Activated naive CD8-positive, alpha-beta T cell treated with anti-CD3 and anti-CD28 coated beads for 36 hours (primary cell): ENCODE results near the gene CLPTM1L. TPM values are rescaled to one million over a fixed set of nuclear protein-coding genes. Genes with fewer than 3 reads are reported as not detected.
"Not testable (repeated sequence)": the region's sequence is repeated elsewhere in the genome, so short reads cannot be mapped to it uniquely, and the experiment has no call there.

Source experiments
- DNase-seq: peaks from one replicate; pipeline ENCODE4 v3.0.0; 2021
- H3K27ac Mint-ChIP-seq: one replicate; pipeline ENCODE4 v1.8.0; 2022; ENCODE audit warnings: mild to moderate bottlenecking, moderate library complexity, mixed read lengths
- H3K27me3 Mint-ChIP-seq: one replicate; pipeline ENCODE4 v1.8.0; 2022; ENCODE audit warnings: mild to moderate bottlenecking, mixed read lengths
- H3K36me3 Mint-ChIP-seq: one replicate; pipeline ENCODE4 v1.8.0; 2021; ENCODE audit warnings: mild to moderate bottlenecking, mixed read lengths
- H3K4me1 Mint-ChIP-seq: one replicate; pipeline ENCODE4 v1.8.0; 2021; ENCODE audit warnings: mixed read lengths
- H3K4me3 Mint-ChIP-seq: one replicate; pipeline ENCODE4 v1.8.0; 2022; ENCODE audit warnings: mild to moderate bottlenecking, moderate library complexity, mixed read lengths
- H3K9me3 Mint-ChIP-seq: one replicate; pipeline ENCODE4 v1.8.0; 2022; ENCODE audit warnings: mixed read lengths
- total RNA-seq, 2 experiments: library from RNA; stranded (reverse); gene quantifications; one replicate each; pipeline ENCODE4 v1.2.3, GENCODE V29; 2021

Gene CLPTM1L
- total RNA-seq, 2 experiments from 2014 or later, result 90.0 to 91.6 TPM

DNA sequence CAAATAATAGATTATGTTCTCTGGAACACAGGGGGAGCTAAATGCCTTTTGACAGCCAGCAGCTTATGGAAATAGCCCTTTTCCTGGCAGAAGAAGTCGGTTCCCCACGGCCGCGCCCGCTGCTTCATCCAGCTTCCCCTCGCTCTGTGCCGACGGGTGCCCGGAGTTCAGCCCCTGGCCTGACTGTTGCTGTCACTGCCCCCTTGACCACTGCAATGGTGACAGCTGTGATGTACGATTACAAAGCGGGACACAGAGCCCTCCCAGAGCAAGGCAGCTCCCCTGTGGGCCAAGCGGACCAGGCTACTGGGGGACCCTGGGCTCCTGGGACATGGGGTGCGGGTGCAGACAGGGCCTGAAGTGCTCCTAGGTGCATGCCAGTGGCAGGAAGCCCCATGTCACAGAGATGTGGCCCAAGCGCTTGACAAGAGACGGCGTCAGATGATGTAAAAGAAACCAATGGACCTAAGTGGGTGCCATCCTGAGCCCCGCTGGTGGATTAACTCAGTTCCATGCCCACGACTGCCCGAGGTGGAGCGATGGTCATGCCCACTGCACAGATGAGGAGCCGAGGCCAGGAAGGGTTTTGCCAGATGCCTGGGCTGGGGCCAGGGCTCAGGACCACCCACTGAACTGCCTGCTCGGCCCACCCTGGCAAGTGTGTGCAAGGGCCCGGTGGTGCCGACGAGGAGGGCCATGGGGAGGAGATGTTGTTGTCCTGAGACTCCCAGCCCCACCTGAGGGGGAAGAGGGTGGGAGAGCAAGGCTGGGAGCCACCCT is 13.2 kb upstream of the CLPTM1L start:
- H3K27me3 Mint-ChIP-seq, result peaks cover 8% of the 10 kb centered on the region
- DNase-seq, result no peak
- no peaks in the 10 kb centered on the region for H3K4me1 Mint-ChIP-seq
- H3K4me3 Mint-ChIP-seq, result no peak overlapping the region
- no peaks in the 10 kb centered on the region for H3K36me3 Mint-ChIP-seq
- H3K9me3 Mint-ChIP-seq, result no peaks in the 10 kb centered on the region
- H3K27ac Mint-ChIP-seq, result no peak overlapping the region

- H3K36me3 Mint-ChIP-seq, result no peaks in the 10 kb centered on the region
- no peak for DNase-seq
- no peak overlapping the region for H3K27ac Mint-ChIP-seq
- H3K9me3 Mint-ChIP-seq, result no peaks in the 10 kb centered on the region
- peaks cover 4% of the 10 kb centered on the region for H3K27me3 Mint-ChIP-seq
- no peak overlapping the region for H3K4me3 Mint-ChIP-seq
- no peaks in the 10 kb centered on the region for H3K4me1 Mint-ChIP-seq
Measured at GRCh38 chr5:1356873-1357787, 12.2 kb upstream of the CLPTM1L start.

- H3K4me3 Mint-ChIP-seq, result no peak overlapping the region
- H3K4me1 Mint-ChIP-seq, result no peaks in the 10 kb centered on the region
- H3K36me3 Mint-ChIP-seq, result no peaks in the 10 kb centered on the region
- peaks cover 2% of the 10 kb centered on the region for H3K27me3 Mint-ChIP-seq
- no peaks in the 10 kb centered on the region for H3K9me3 Mint-ChIP-seq
- no peak overlapping the region for H3K27ac Mint-ChIP-seq
- DNase-seq, result no peak
Measured at GRCh38 chr5:1354576-1354975, 9.7 kb upstream of the CLPTM1L start.

GRCh38 chr5:1352231-1353219 is 7.6 kb upstream of the CLPTM1L start:
- H3K27me3 Mint-ChIP-seq, result no peaks in the 10 kb centered on the region
- no peak overlapping the region for H3K4me3 Mint-ChIP-seq
- DNase-seq, result no peak
- H3K27ac Mint-ChIP-seq, result no peak overlapping the region
- H3K9me3 Mint-ChIP-seq, result no peaks in the 10 kb centered on the region
- no peaks in the 10 kb centered on the region for H3K36me3 Mint-ChIP-seq
- no peaks in the 10 kb centered on the region for H3K4me1 Mint-ChIP-seq

DNA sequence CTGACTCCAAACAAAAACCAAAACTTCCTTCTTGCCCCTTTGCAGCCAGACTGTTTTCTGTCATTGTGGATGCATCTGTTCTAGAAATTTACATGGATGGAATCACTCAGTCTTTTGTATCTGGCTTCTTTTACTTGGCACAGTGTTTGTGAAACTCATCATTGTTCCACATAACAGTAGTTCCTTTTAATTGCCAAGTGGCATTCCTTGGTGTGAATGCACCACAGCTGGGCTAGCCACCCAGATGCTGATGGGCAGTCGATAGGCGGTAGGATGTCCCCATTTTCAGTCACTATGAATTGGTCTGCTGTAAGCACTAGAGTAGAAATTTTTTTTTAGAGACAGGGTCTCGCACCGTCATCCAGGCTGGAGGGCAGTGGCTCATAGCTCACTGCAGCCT is 6.3 kb upstream of the CLPTM1L start:
- Mint-ChIP-seq H3K9me3 (no peaks in the 10 kb centered on the region), H3K36me3 (no peaks in the 10 kb centered on the region), H3K4me1 (peaks cover 1% of the 10 kb centered on the region), H3K27ac (no peak overlapping the region), H3K27me3 (no peaks in the 10 kb centered on the region), H3K4me3 (no peak overlapping the region)
- no peak for DNase-seq

GRCh38 chr5:1349246-1349645 is 4.3 kb upstream of the CLPTM1L start:
- no peaks in the 10 kb centered on the region for H3K27me3 Mint-ChIP-seq
- no peak for DNase-seq
- H3K36me3 Mint-ChIP-seq, result peaks cover 1% of the 10 kb centered on the region
- no peak overlapping the region for H3K4me3 Mint-ChIP-seq
- no peaks in the 10 kb centered on the region for H3K9me3 Mint-ChIP-seq
- peaks cover 7% of the 10 kb centered on the region for H3K4me1 Mint-ChIP-seq
- no peak overlapping the region for H3K27ac Mint-ChIP-seq

DNA sequence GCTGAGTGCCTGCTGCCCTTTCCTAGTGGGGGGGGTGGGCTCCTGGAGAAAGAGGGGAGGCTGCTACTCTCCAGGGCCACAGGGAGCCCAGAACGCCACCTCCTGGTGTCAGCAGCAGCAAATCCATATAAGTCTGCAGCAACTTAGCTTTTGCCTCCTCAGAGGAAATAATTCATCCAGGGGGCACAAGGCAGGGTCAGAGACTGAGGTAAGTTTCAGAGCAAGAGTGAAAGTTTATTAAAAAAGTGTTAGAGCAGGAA is 4.0 kb upstream of the CLPTM1L start:
- Mint-ChIP-seq H3K36me3 (peaks cover 4% of the 10 kb centered on the region), H3K4me1 (peaks cover 10% of the 10 kb centered on the region), H3K27me3 (no peaks in the 10 kb centered on the region), H3K9me3 (no peaks in the 10 kb centered on the region), H3K4me3 (no peak overlapping the region), H3K27ac (no peak overlapping the region)
- DNase-seq, result no peak

DNA sequence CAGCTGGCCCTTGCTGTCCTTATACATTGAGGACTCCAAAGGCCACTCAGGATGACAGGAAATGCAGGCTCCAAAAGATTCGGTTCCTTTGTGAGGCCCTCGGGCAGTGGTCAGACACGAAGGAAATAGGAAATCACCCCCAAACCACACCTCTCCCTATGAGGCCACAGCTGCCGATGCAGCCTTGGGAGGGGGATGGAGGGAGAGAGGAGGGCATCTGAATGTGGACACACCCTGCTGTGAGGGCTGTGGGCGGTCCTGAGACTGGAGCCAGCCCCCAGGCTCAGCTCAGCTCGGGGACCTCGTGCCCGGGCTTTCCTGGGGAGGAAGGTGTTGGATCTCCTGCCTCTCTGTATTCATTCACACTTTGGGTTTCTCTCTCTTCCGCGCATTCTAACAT is 2.7 kb upstream of the CLPTM1L start:
- H3K27ac Mint-ChIP-seq, result no peak overlapping the region
- H3K27me3 Mint-ChIP-seq, result no peaks in the 10 kb centered on the region
- H3K36me3 Mint-ChIP-seq, result peaks cover 10% of the 10 kb centered on the region
- DNase-seq, result no peak
- H3K4me1 Mint-ChIP-seq, result peaks cover 17% of the 10 kb centered on the region
- no peaks in the 10 kb centered on the region for H3K9me3 Mint-ChIP-seq
- no peak overlapping the region for H3K4me3 Mint-ChIP-seq

DNA sequence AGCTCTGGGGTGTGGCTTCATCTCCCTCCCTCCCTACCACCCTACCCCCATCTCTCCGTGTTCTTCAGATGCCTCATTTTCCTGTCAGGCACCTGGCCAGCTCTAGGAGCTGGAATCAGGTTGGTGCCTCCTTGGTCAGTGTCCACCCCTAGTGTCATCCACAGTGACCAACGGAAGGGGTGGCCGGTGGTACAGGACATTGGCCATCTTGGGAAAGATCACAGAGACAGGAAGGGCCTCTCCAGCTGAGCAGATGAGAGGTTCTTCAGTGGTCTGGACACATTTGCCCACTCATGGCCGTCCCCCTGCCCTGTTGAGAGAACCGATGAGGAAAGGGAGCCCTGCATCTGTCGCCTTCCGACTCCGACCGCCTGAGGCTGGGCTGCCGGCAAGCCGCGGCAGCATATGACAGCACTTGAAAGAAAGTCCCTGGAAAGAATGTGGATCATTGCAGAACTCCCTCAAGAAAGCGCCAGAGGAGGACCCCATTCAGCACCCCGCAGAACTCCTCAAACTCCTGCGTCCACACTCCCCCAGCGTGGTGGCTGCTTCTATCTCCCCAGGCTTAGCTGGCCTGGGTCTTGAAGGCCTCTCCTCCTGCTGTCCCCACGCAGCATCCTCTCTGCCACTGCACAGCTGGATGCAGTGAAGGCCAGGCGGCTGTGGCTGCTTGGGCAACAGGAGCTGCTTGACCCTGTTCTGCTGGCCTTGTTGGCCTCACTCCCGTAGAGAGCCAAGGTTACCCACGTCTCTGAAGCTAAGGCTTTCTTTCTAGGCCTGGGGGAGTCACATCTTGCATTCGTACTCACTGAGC is 1.9 kb upstream of the CLPTM1L start:
- H3K27ac Mint-ChIP-seq, result no peak overlapping the region
- peak overlapping the region; percentile 55 for H3K4me3 Mint-ChIP-seq
- no peaks in the 10 kb centered on the region for H3K9me3 Mint-ChIP-seq
- H3K27me3 Mint-ChIP-seq, result no peaks in the 10 kb centered on the region
- no peak for DNase-seq
- H3K4me1 Mint-ChIP-seq, result peaks cover 17% of the 10 kb centered on the region
- peaks cover 10% of the 10 kb centered on the region for H3K36me3 Mint-ChIP-seq

DNA sequence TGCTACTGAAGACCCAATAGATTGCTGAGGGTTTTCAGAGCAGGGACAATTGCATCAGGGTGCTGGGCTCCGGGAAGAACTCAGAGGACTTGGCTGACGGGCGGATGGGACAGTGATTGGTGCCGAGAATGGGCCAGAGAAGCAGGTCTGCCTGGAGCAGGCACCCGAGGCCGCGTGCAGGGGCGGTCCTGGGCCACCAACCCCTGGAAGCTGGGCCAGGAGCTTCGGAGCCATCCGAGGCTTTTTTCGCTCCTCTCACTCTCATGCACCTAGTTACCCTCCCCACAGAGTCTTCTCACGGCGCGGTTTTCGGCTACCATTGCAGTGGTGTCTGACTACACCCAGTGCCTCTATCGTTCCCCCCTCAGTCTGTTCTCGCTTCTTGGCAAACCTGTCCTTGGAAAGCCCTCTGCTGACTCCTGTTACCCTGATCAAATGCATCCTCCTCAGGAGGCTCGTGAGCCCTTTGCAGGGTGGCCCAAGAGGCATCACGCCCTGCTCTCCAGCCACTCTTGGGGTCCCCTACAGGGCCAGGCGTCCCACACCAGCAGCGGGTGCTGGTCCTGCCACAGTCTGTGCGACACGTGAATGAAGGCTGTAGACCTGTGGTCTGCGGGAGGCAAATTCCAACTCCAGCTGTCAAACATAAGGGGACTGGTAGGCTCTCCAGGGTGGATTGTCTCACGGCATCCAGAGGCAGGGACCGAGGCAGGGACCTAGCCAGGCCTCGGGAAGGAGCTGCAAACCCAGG is 1.2 kb upstream of the CLPTM1L start:
- H3K4me1 Mint-ChIP-seq, result peaks cover 19% of the 10 kb centered on the region
- no peaks in the 10 kb centered on the region for H3K27me3 Mint-ChIP-seq
- no peak for DNase-seq
- H3K27ac Mint-ChIP-seq, result peak overlapping the region; percentile 60
- no peaks in the 10 kb centered on the region for H3K9me3 Mint-ChIP-seq
- peaks cover 16% of the 10 kb centered on the region for H3K36me3 Mint-ChIP-seq
- H3K4me3 Mint-ChIP-seq, result peak overlapping the region; percentile 80

GRCh38 chr5:1343931-1344901 is 683 bp downstream of the CLPTM1L start:
- DNase-seq, result peak; percentile 28
- H3K4me3 Mint-ChIP-seq, result peak overlapping the region; percentile 85
- no peaks in the 10 kb centered on the region for H3K9me3 Mint-ChIP-seq
- peaks cover 21% of the 10 kb centered on the region for H3K4me1 Mint-ChIP-seq
- H3K27me3 Mint-ChIP-seq, result no peaks in the 10 kb centered on the region
- peaks cover 23% of the 10 kb centered on the region for H3K36me3 Mint-ChIP-seq
- peak overlapping the region; percentile 77 for H3K27ac Mint-ChIP-seq

DNA sequence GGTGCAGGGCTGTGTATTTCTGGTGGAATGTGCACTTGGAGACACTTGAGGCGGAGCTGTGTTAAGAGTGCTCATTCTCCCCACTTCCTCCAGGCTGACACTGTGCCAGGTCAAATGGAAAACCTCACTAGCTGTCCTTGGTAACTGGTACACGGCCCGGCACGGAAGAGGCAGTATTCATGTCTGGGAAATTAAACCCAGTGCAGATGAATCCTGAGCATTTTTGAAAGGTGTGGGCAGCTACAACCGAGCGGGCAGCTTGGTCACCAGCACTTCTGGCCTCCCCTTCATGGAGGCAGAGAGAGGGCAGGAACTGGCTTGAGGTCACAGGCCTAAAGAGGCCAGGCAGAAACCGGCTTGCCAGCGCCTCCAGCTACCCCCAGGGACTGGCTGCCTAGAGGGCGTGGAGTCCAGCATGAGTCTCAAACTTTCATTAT is 1.6 kb downstream of the CLPTM1L start:
- Mint-ChIP-seq H3K9me3 (no peaks in the 10 kb centered on the region), H3K4me3 (peak overlapping the region; percentile 48), H3K27ac (peak overlapping the region; percentile 25), H3K36me3 (peaks cover 23% of the 10 kb centered on the region), H3K4me1 (peaks cover 21% of the 10 kb centered on the region), H3K27me3 (no peaks in the 10 kb centered on the region)
- no peak for DNase-seq

DNA sequence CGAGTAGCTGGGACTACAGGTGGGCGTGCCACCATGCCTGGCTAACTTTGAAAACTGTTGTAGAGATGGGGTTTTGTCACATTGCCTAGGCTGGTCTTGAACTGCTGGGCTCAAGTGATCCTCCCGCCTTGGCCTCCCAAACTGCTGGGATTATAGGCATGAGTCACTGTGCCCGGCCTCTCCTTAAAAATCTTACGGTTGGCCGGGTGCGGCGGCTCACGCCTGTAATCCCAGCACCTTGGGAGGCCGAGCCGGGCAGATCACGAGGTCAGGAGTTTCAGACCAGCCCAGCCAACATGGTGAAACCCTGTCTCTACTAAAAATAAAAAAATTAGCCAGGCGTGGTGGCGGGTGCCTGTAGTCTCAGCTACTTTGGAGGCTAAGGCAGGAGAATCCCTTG is 2.2 kb downstream of the CLPTM1L start:
- peaks cover 25% of the 10 kb centered on the region for H3K36me3 Mint-ChIP-seq
- not testable (repeated sequence) for DNase-seq, H3K4me3 Mint-ChIP-seq, H3K27ac Mint-ChIP-seq, H3K9me3 Mint-ChIP-seq, H3K27me3 Mint-ChIP-seq
- H3K4me1 Mint-ChIP-seq, result peaks cover 21% of the 10 kb centered on the region
